Urothelium cell line (cell line): ENCODE data around the gene LIPN.
A peak's percentile ranks its signal among the peaks of the same experiment; 100 is the strongest.

Experiments used
- DNase-seq: peaks from one replicate; pipeline ENCODE4 v3.0.0; 2011; ENCODE audit warnings: low spot score, mixed read lengths
- FAIRE-seq: peaks from 2 replicates; lab custom pipeline; 2011; peaks lifted over from hg19 to GRCh38; lab: Jason Lieb, UNC

The LIPN gene

GRCh38 chr10:88782222-88782621 lies 22.4 kb downstream of the LIPN start:
- DNase-seq, result no peak
- no peak for FAIRE-seq

GRCh38 chr10:88783724-88784123 lies 23.9 kb downstream of the LIPN start:
- DNase-seq, result no peak
- no peak for FAIRE-seq

- no peak for DNase-seq
These were observed 26.4 kb downstream of the LIPN start for GRCh38 chr10:88786032-88786770.

GRCh38 chr10:88787463-88787862 lies 27.6 kb downstream of the LIPN start:
- no peak for FAIRE-seq

More at GRCh38 chr10:88786032-88786770, 26.4 kb downstream of the LIPN start:
- no peak for FAIRE-seq

GRCh38 chr10:88788924-88789323 lies 29.1 kb downstream of the LIPN start:
- FAIRE-seq (no peak), DNase-seq (no peak)

More at GRCh38 chr10:88787463-88787862, 27.6 kb downstream of the LIPN start:
- no peak for DNase-seq

GRCh38 chr10:88791924-88792323 lies 32.1 kb downstream of the LIPN start:
- no peak for FAIRE-seq

GRCh38 chr10:88792661-88793060 lies 32.8 kb downstream of the LIPN start:
- DNase-seq (peak; percentile 54), FAIRE-seq (no peak)

More at GRCh38 chr10:88791924-88792323, 32.1 kb downstream of the LIPN start:
- peak; percentile 44 for DNase-seq

GRCh38 chr10:88793712-88794299 lies 34.0 kb downstream of the LIPN start:
- DNase-seq, result peak; percentile 36
- FAIRE-seq, result no peak

- DNase-seq (no peak), FAIRE-seq (no peak)
These were observed 34.9 kb downstream of the LIPN start for GRCh38 chr10:88794731-88795130.

- FAIRE-seq, result no peak
- DNase-seq, result no peak
These were observed 40.6 kb downstream of the LIPN start for GRCh38 chr10:88800152-88801125.

- FAIRE-seq, result no peak
These were observed 42.9 kb downstream of the LIPN start, which contains the start of gene LIPM for GRCh38 chr10:88802523-88803285. LIPM (plus strand) TSS chr10:88802730; CDS start chr10:88802897, 167 bp downstream.

GRCh38 chr10:88803641-88804040 lies 43.8 kb downstream of the LIPN start:
- DNase-seq, result no peak
- no peak for FAIRE-seq

More at GRCh38 chr10:88802523-88803285, 42.9 kb downstream of the LIPN start, which contains the start of gene LIPM:
- no peak for DNase-seq

- no peak for DNase-seq
- no peak for FAIRE-seq
These were observed 44.4 kb downstream of the LIPN start for GRCh38 chr10:88804083-88804812.

GRCh38 chr10:88805361-88805760 lies 45.5 kb downstream of the LIPN start:
- no peak for FAIRE-seq
- DNase-seq, result no peak

- FAIRE-seq (no peak), DNase-seq (no peak)
These were observed 46.1 kb downstream of the LIPN start for GRCh38 chr10:88805924-88806323.

GRCh38 chr10:88809621-88810020 lies 49.8 kb downstream of the LIPN start:
- no peak for DNase-seq
- no peak for FAIRE-seq

- peak; percentile 64 for DNase-seq
- no peak for FAIRE-seq
These were observed 50.6 kb downstream of the LIPN start for GRCh38 chr10:88810196-88810961.

- no peak for FAIRE-seq
These were observed 53.4 kb downstream of the LIPN start for GRCh38 chr10:88813200-88813599.

GRCh38 chr10:88819290-88819689 lies 59.5 kb downstream of the LIPN start:
- FAIRE-seq (no peak), DNase-seq (no peak)

More at GRCh38 chr10:88813200-88813599, 53.4 kb downstream of the LIPN start:
- no peak for DNase-seq
